ENCODE data around the gene SPINT1.

SPINT1 gene

GRCh38 chr15:40843885-40844695, at the start of gene SPINT1:
TSS of gene SPINT1 (plus strand) at chr15:40844048. CDS start at chr15:40844555, 507 bp downstream.
- peak; percentile 24 for DNase-seq

GRCh38 chr15:40796041-40796440, 47.8 kb upstream of the SPINT1 start:
- no peak for DNase-seq

- no peak for DNase-seq
These were observed 47.3 kb upstream of the SPINT1 start for GRCh38 chr15:40796512-40796911.

GRCh38 chr15:40799523-40799922, 44.3 kb upstream of the SPINT1 start:
- no peak for DNase-seq

- DNase-seq = no peak
These were observed 40.8 kb upstream of the SPINT1 start for GRCh38 chr15:40803076-40803475.

GRCh38 chr15:40803688-40804087, 40.2 kb upstream of the SPINT1 start:
- no peak for DNase-seq

GRCh38 chr15:40806672-40807027, 37.2 kb upstream of the SPINT1 start:
- no peak for DNase-seq

- peak; percentile 98 for DNase-seq
These were observed 36.6 kb upstream of the SPINT1 start, which contains the start of the genes DNAJC17 and ZFYVE19 for GRCh38 chr15:40807028-40807887. TSS of gene DNAJC17 (minus strand) at chr15:40807473. CDS start at chr15:40807446, 27 bp downstream. TSS of gene ZFYVE19 (plus strand) at chr15:40807089. CDS start at chr15:40807590, 501 bp downstream.

- DNase-seq = no peak
These were observed 35.9 kb upstream of the SPINT1 start for GRCh38 chr15:40807888-40808461.

- DNase-seq = no peak
These were observed 34.9 kb upstream of the SPINT1 start for GRCh38 chr15:40808861-40809450.

GRCh38 chr15:40812721-40813425, 31.0 kb upstream of the SPINT1 start:
- no peak for DNase-seq

- DNase-seq = no peak
These were observed 28.7 kb upstream of the SPINT1 start for GRCh38 chr15:40815042-40815698.

GRCh38 chr15:40819048-40819447, 24.8 kb upstream of the SPINT1 start:
- no peak for DNase-seq

GRCh38 chr15:40821195-40821594, 22.7 kb upstream of the SPINT1 start:
- DNase-seq = no peak

- DNase-seq = peak; percentile 36
These were observed 20.1 kb upstream of the SPINT1 start for GRCh38 chr15:40823572-40824343.

- no peak for DNase-seq
These were observed 18.0 kb upstream of the SPINT1 start for GRCh38 chr15:40825661-40826422.

- no peak for DNase-seq
These were observed 17.3 kb upstream of the SPINT1 start for GRCh38 chr15:40826423-40827075.

GRCh38 chr15:40828447-40829036, 15.3 kb upstream of the SPINT1 start, which contains the start of gene PPP1R14D:
TSS of gene PPP1R14D (minus strand) at chr15:40828708. CDS start at chr15:40828641, 67 bp downstream.
- no peak for DNase-seq

- no peak for DNase-seq
These were observed 14.7 kb upstream of the SPINT1 start for GRCh38 chr15:40829115-40829514.
